Stimulated activated memory B cell treated with anti-CD40 and anti-IgM and Interleukin-4, amounts not matched to agents 10 μg/mL and 1 μg/mL and 100 μg/mL, for 72 hours (primary cell): Measurements from ENCODE around the gene ELF3.
"Not testable (repeated sequence)": the region's sequence is repeated elsewhere in the genome, so short reads cannot be mapped to it uniquely, and the experiment has no call there.

Experiments
- ATAC-seq: fragments of 150-1000 bp; cut with Tn5 transposase; 2 replicates; pipeline ENCODE4 v1.10.0; 2021
- H3K27ac Mint-ChIP-seq: one replicate; pipeline ENCODE4 v1.8.0; 2022; ENCODE audit warnings: mild to moderate bottlenecking, mixed read lengths
- H3K27me3 Mint-ChIP-seq: one replicate; pipeline ENCODE4 v1.8.0; 2022; ENCODE audit warnings: mixed read lengths
- H3K36me3 Mint-ChIP-seq: one replicate; pipeline ENCODE4 v1.8.0; 2022; ENCODE audit warnings: mixed read lengths
- H3K4me1 Mint-ChIP-seq: one replicate; pipeline ENCODE4 v1.8.0; 2022; ENCODE audit warnings: mixed read lengths
- H3K4me3 Mint-ChIP-seq: one replicate; pipeline ENCODE4 v1.8.0; 2022; ENCODE audit warnings: mild to moderate bottlenecking, moderate library complexity, mixed read lengths
- H3K9me3 Mint-ChIP-seq: one replicate; pipeline ENCODE4 v1.8.0; 2022; ENCODE audit warnings: mixed read lengths

Gene ELF3

GRCh38 chr1:202038688-202039346 is 28.4 kb downstream of the ELF3 start:
- no peak for ATAC-seq
- Mint-ChIP-seq H3K36me3 (no peaks in the 10 kb centered on the region), H3K4me1 (no peaks in the 10 kb centered on the region), H3K27me3 (peaks cover under 1% of the 10 kb centered on the region), H3K27ac (no peak overlapping the region), H3K4me3 (no peak overlapping the region), H3K9me3 (peaks cover 3% of the 10 kb centered on the region)

- Mint-ChIP-seq H3K27me3 (peaks cover 44% of the 10 kb centered on the region), H3K9me3 (no peaks in the 10 kb centered on the region), H3K4me1 (no peaks in the 10 kb centered on the region), H3K36me3 (no peaks in the 10 kb centered on the region), H3K4me3 (no peak overlapping the region), H3K27ac (no peak overlapping the region)
- ATAC-seq = no peak
Measured at GRCh38 chr1:202045705-202046104, 35.3 kb downstream of the ELF3 start.

- no peaks in the 10 kb centered on the region for H3K4me1 Mint-ChIP-seq
- H3K36me3 Mint-ChIP-seq = no peaks in the 10 kb centered on the region
- no peaks in the 10 kb centered on the region for H3K9me3 Mint-ChIP-seq
- H3K4me3 Mint-ChIP-seq = no peak overlapping the region
- ATAC-seq = peak; percentile 10
- peaks cover 44% of the 10 kb centered on the region for H3K27me3 Mint-ChIP-seq
- H3K27ac Mint-ChIP-seq = no peak overlapping the region
Measured at GRCh38 chr1:202046227-202046626, 35.8 kb downstream of the ELF3 start.

DNA sequence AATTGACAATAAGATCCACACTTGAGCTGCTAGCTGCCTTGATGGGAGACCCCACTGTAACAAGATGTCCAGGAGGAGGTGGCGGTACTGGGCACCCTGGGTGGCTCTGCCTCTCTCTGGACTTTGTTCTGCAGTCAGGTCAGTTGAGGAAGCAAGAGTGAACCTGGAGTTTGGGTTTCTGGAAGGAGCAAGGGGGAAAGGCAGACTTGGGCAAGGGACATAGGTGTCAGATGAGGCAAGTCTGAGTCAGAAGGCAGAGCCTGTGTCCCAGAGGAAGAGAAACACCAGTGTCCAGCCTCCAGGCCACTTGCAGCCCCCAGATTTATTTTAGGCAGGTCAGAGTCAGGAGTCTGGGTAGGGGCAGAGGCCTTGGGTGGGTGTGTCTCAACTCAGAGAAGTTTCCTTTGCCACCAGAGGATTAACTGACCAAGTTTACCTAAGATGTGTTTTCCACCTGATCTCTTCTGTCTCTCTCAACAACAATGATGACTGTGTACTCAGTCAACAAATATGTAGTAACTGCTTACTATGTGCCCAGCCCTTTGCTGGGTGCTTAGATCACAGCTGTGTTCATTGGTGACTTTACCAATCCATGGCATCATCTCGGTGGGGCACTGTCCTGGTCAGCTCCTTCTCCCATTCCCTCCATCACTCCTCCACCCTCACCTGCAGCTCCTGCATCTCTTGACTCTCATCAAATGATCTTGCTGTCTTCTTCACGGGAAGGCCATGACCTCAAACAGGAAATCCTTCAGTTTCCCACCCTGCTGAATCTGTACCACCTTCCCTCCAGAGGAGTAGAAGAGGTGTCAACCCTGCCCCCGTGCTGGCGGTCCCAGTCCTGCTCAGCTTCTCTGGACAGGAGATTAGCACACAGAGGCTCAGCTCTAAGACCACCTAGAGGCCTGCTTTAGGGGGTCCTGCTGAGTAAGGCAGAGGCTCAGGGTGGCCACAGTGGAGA is 36.6 kb downstream of the ELF3 start:
- H3K36me3 Mint-ChIP-seq = no peaks in the 10 kb centered on the region
- H3K4me1 Mint-ChIP-seq = no peaks in the 10 kb centered on the region
- peaks cover 44% of the 10 kb centered on the region for H3K27me3 Mint-ChIP-seq
- ATAC-seq = no peak
- no peak overlapping the region for H3K4me3 Mint-ChIP-seq
- H3K27ac Mint-ChIP-seq = no peak overlapping the region
- no peaks in the 10 kb centered on the region for H3K9me3 Mint-ChIP-seq

DNA sequence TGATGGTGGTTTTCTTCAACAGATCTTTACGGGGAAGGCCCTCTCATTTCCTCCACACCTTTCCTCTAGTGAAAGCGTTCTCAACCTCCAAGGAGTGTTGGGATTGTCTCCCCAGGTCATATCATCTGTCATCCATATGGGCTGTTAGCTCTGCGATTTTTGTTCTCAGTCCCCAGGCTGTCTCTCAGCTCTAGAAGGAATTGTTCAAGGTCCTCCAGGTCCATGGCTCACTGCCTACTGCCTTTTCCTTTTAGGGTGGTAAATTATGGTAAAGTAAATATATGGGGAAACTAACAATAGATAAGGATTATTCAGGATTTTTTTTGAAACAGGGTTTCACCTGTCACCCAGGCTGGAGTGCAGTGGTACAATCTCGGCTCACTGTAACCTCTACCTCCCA is 37.6 kb downstream of the ELF3 start:
- Mint-ChIP-seq H3K9me3 (no peaks in the 10 kb centered on the region), H3K27ac (no peak overlapping the region), H3K27me3 (peaks cover 44% of the 10 kb centered on the region), H3K4me1 (no peaks in the 10 kb centered on the region), H3K36me3 (no peaks in the 10 kb centered on the region), H3K4me3 (no peak overlapping the region)
- ATAC-seq = no peak

DNA sequence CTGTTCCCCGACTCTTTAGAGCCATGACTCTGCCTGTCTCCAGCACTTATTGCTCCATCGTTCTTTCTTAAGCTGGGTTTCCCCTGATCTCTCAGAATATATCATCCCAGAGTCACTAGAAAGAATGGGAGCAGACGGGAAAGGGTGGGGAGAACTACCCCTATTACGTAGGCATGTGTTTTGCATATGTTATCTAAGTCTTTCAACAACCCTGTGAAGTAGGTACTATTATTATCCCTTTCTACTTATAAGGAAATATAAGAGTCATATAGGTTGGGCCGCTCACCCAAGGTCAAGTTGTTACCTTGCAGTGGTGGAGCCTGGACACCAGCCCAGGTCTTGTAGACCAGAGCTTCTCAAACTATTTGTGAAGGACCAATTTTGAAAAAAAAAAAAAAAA is 38.7 kb downstream of the ELF3 start:
- ATAC-seq = no peak
- Mint-ChIP-seq H3K4me3 (no peak overlapping the region), H3K9me3 (no peaks in the 10 kb centered on the region)

DNA sequence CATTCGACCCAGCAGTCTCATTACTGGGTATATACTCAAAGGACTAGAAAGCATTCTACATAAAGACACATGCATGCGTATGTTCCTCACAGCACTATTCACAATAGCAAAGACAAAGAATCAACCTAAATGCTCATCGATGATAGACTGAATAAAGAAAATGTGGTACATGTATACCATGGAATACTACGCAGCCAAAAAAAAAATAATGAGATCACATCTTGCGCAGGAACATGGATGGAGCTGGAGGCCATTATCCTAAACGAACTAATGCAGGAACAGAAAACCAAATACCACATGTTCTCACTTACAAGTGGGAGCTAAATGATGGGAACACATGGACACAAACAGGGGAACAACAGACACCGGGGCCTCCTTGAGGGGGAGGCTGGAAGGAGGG is 43.7 kb downstream of the ELF3 start:
- no peaks in the 10 kb centered on the region for H3K9me3 Mint-ChIP-seq
- no peak overlapping the region for H3K27ac Mint-ChIP-seq
- no peaks in the 10 kb centered on the region for H3K4me1 Mint-ChIP-seq
- H3K36me3 Mint-ChIP-seq = no peaks in the 10 kb centered on the region
- peaks cover 24% of the 10 kb centered on the region for H3K27me3 Mint-ChIP-seq
- H3K4me3 Mint-ChIP-seq = no peak overlapping the region
- no peak for ATAC-seq

More for the DNA sequence above, 38.7 kb downstream of the ELF3 start:
- peaks cover 41% of the 10 kb centered on the region for H3K27me3 Mint-ChIP-seq
- H3K27ac Mint-ChIP-seq = no peak overlapping the region
- no peaks in the 10 kb centered on the region for H3K36me3 Mint-ChIP-seq
- H3K4me1 Mint-ChIP-seq = no peaks in the 10 kb centered on the region

DNA sequence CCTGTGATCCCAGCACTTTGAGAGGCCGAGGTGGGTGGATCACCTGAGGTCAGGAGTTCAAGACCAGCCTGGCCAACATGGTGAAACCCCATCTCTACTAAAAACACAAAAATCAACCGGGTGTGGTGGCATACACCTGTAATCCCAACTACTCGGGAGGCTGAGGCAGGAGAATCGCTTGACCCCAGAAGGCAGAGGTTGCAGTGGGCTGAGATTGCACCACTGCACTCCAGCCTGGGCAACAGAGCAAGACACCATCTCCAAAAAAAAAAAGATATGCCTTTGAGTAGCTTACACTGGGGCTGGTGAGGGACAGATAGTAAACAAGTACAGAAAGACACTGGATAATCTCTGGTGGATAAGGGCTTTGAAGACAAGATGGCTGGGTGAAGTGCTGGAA is 44.3 kb downstream of the ELF3 start:
- H3K27ac Mint-ChIP-seq, H3K4me3 Mint-ChIP-seq, H3K9me3 Mint-ChIP-seq, H3K36me3 Mint-ChIP-seq, H3K4me1 Mint-ChIP-seq, ATAC-seq: not testable (repeated sequence)
- H3K27me3 Mint-ChIP-seq = peaks cover 24% of the 10 kb centered on the region

DNA sequence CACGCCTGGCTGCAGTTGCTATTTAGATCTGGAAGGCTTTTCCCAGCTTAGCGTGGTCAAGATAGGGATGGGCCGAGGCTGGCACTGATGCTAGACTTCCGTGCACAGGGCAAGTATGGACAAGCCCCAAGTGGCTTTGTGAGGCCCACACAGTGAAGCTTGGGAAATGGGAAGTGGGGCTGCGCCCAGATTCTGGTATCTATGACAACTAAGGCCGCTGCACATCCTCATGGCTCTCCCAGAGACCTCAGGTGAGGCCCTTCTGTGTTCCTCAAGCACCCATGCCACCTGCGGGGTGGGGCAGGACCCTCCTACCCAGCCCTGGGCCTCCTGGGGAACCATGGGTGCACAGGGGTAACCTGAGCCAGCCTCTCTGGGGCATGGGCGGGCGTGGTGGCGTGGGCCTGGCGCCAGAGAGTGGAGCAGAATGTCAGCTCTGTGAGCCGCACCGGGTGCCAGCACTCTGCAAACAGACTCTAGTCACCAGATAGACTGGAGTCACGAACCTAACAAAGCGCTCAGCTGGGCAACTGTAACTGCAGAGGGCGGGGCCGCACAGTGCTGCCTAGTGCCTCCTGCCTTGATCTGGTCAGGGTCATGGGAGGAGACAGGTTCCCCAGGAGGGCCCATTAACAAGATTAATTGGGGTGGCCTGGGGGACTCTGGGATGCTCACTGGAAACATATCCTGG is 46.4 kb downstream of the ELF3 start:
- no peaks in the 10 kb centered on the region for H3K36me3 Mint-ChIP-seq
- H3K27ac Mint-ChIP-seq = no peak overlapping the region
- H3K4me3 Mint-ChIP-seq = no peak overlapping the region
- H3K4me1 Mint-ChIP-seq = no peaks in the 10 kb centered on the region
- ATAC-seq = peak; percentile 8
- H3K9me3 Mint-ChIP-seq = no peaks in the 10 kb centered on the region
- H3K27me3 Mint-ChIP-seq = peaks cover 37% of the 10 kb centered on the region

DNA sequence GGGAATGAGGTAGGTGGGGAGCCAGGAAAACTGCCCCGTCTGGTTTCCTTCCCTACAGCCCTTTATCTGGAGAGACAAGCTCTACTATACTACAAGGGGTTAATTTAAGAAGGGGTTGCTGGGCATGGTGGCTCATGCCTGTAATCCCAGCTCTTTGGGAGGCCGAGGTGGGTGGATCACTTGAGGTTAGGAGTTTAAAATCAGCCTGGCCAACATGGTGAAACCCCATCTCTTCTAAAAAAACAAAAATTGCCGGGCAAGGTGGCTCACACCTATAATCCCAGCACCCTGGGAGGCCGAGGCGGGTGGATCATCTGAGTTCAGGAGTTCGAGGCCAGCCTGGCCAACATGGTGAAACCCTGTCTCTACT is 46.9 kb downstream of the ELF3 start:
- H3K4me3 Mint-ChIP-seq, H3K36me3 Mint-ChIP-seq, H3K9me3 Mint-ChIP-seq, ATAC-seq, H3K4me1 Mint-ChIP-seq, H3K27ac Mint-ChIP-seq: not testable (repeated sequence)
- H3K27me3 Mint-ChIP-seq = peaks cover 38% of the 10 kb centered on the region

DNA sequence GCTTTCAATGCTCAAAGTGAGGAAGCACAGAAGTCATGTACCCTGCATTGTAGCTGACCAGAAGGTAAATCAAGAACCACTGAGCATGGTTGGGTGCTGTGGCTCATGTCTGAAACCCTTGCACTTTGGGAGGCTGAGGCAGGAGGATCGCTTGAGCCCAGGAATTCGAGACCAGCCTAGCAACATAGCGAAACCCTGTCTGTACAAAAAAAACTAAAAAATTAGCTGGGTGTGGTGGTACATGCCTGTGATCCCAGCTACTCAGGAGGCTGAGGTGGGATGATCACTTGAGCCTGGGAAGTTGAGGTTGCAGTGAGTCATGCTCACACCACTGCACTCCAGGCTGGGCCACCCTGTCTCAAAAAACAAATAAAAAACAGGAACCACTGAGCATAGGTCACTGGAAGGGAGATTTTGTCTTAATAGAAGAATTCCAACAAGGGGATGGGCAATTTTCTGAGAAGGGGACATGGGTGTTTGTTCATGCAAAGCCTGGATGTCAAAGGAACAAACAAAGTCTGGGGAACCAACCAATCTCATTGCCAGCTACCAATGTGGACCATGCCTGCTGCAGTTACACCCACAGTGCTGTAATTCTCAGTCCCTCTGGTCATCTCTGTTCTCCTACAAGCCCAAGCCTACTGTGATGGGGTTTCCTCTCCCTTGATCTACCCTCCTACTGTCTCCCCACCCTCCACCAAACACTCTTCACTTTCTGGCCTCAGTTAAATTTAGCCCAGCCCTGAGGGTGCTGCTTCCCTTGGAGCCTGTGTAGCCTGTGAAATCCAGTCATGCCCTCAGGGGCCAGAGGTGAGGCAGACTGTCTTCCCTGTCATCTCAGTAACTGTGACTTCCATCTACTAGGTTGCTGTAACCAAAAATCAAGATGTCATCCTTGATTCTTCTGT is 47.9 kb downstream of the ELF3 start:
- H3K4me1 Mint-ChIP-seq = no peaks in the 10 kb centered on the region
- H3K27ac Mint-ChIP-seq = no peak overlapping the region
- no peaks in the 10 kb centered on the region for H3K36me3 Mint-ChIP-seq
- peaks cover 38% of the 10 kb centered on the region for H3K27me3 Mint-ChIP-seq
- no peak overlapping the region for H3K4me3 Mint-ChIP-seq
- H3K9me3 Mint-ChIP-seq = no peaks in the 10 kb centered on the region
- no peak for ATAC-seq

- Mint-ChIP-seq H3K4me3 (no peak overlapping the region), H3K27me3 (peaks cover 31% of the 10 kb centered on the region), H3K9me3 (no peaks in the 10 kb centered on the region), H3K4me1 (no peaks in the 10 kb centered on the region), H3K27ac (no peak overlapping the region), H3K36me3 (no peaks in the 10 kb centered on the region)
- ATAC-seq = no peak
Measured at GRCh38 chr1:202061055-202061454, 50.7 kb downstream of the ELF3 start.

- H3K27me3 Mint-ChIP-seq = peaks cover 31% of the 10 kb centered on the region
- ATAC-seq, H3K4me1 Mint-ChIP-seq, H3K4me3 Mint-ChIP-seq, H3K36me3 Mint-ChIP-seq, H3K27ac Mint-ChIP-seq, H3K9me3 Mint-ChIP-seq: not testable (repeated sequence)
Measured at GRCh38 chr1:202061787-202062186, 51.4 kb downstream of the ELF3 start.

DNA sequence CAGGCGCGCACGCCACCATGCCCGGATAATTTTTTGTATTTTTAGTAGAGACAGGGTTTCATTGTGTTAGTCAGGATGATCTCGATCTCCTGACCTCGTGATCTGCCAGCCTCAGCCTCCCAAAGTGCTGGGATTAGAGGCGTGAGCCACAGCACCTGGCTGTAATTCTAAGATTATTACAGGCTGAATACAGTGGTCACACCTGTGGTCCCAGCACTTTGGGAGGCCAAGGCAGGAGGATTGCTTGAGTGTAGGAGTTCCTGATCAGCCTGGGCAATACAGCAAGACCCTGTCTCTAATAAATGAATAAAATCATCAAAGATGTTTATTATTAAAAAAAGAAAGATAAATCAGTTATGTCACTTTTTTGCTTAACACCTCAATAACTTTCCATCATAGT is 52.2 kb downstream of the ELF3 start:
- H3K27me3 Mint-ChIP-seq = peaks cover 31% of the 10 kb centered on the region
- H3K27ac Mint-ChIP-seq, H3K36me3 Mint-ChIP-seq, H3K4me1 Mint-ChIP-seq, H3K4me3 Mint-ChIP-seq, H3K9me3 Mint-ChIP-seq, ATAC-seq: not testable (repeated sequence)

- H3K27me3 Mint-ChIP-seq = peaks cover 31% of the 10 kb centered on the region
- no peak overlapping the region for H3K27ac Mint-ChIP-seq
- no peak for ATAC-seq
- no peaks in the 10 kb centered on the region for H3K4me1 Mint-ChIP-seq
- no peak overlapping the region for H3K4me3 Mint-ChIP-seq
- H3K9me3 Mint-ChIP-seq = no peaks in the 10 kb centered on the region
- no peaks in the 10 kb centered on the region for H3K36me3 Mint-ChIP-seq
Measured at GRCh38 chr1:202063093-202063492, 52.7 kb downstream of the ELF3 start.
